Vagina (tissue), 2 donors: ENCODE data around the gene CALML3. TPM values are rescaled to one million over a fixed set of nuclear protein-coding genes. Genes with fewer than 3 reads are reported as not detected.

Experiments
- DNase-seq, 2 donors: peaks; one replicate each; pipeline ENCODE4 v3.0.0-alpha.2; 2017; ENCODE audit errors: extremely low spot score in 2 of 2
- H3K27ac ChIP-seq: fragments of 200-600 bp; sonication (generic); one replicate; pipeline ENCODE4 v1.5.1; 2019
- H3K27me3 ChIP-seq: fragments of 200-600 bp; sonication (generic); one replicate; pipeline ENCODE4 v1.5.1; 2019
- H3K36me3 ChIP-seq, 2 donors: fragments of 200-600 bp; sonication (generic); one replicate each; pipeline ENCODE4 v1.5.1; 2017 to 2019
- H3K4me1 ChIP-seq: fragments of 200-600 bp; sonication (generic); one replicate; pipeline ENCODE4 v1.5.1; 2019
- H3K4me3 ChIP-seq, 2 donors: fragments of 200-600 bp; sonication (generic); 1 replicate in 1 of 2; 2 replicates in 1 of 2; pipeline ENCODE4 v1.5.1; 2016 to 2019
- H3K9me3 ChIP-seq: fragments of 200-600 bp; sonication (generic); one replicate; pipeline ENCODE4 v1.5.1; 2019
- POLR2A ChIP-seq, 2 donors: fragments of 450-650 bp; IDR thresholded peaks; one replicate each; pipeline ENCODE4 v1.6.1; 2017; ENCODE audit warnings: antibody characterized with exemption in 2 of 2, mild to moderate bottlenecking in 2 of 2, moderate library complexity in 2 of 2
- POLR2AphosphoS5 ChIP-seq, 2 donors: sonication (generic); formaldehyde crosslinking; IDR thresholded peaks; one replicate each; pipeline ENCODE4 v1.9.0; 2017; ENCODE audit warnings: antibody characterized with exemption in 2 of 2, mild to moderate bottlenecking in 2 of 2, low read depth in 1 of 2; ENCODE audit not compliant: insufficient read depth in 1 of 2
- intact Hi-C: fragments of 100-400 bp; cut with DNase I; formaldehyde crosslinking; loops from one replicate; pipeline ENCODE4 v1.15.1; 2023
- total RNA-seq: library from RNA; depleted of rRNA; stranded (reverse); fragments of >200 nt; gene quantifications from one replicate; pipeline ENCODE4 v1.2.3, GENCODE V29; 2016
- TF ChIP-seq, protein P1 (sequence below), 3 experiments: fragments of 450-650 bp in 2 of 3; fragments of 200-600 bp in 1 of 3; sonication (generic) in 1 of 3; IDR thresholded peaks; one replicate each; pipeline ENCODE4 v1.5.1; 2017 to 2019; ENCODE audit warnings: antibody characterized with exemption in 3 of 3, mild to moderate bottlenecking in 2 of 3, moderate library complexity in 2 of 3

CALML3 gene
- total RNA-seq, 1 donor from 2014 or later = 50.6 TPM

DNA sequence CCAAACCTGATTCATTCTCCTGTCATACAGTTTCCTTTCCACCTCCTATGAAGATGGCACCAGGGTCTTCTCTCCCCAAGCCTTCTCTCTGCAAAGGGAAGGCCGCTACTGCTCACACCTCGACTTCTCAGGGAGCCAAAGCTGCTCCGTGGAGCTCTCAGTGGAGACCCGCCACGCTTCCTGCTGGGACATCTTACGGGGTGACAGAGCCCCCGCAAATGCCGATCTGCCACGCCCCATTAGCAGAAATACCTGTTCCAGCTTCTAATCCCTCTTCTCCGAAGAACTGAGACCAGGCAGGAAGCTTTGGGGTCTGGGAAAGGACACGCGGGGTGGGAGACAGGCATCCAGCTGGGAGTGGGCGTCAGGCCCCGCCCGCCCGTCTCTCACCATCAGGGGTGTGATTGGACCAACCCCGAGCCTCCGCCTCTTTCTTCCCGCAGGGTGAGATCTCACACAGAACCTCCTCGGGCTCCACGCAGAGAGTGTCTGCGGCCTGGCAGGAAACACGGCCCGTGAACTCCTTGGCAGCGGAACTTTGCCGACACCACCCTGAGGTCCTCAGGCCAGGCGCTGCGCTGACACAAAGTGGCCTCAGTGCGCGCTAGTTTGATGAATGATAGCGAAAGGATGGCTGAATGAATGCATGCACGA, 13.4 kb upstream of the CALML3 start:
- intact Hi-C loops = no loop called here
- TF ChIP-seq POLR2AphosphoS5 (IDR thresholded peaks at IDR 0.05; ENCODE audit: insufficient read depth in 1 of 2, low read depth in 1 of 2) (no peak), POLR2A (IDR thresholded peaks at IDR 0.05) (no peak)
- TF ChIP-seq, protein P1, sequence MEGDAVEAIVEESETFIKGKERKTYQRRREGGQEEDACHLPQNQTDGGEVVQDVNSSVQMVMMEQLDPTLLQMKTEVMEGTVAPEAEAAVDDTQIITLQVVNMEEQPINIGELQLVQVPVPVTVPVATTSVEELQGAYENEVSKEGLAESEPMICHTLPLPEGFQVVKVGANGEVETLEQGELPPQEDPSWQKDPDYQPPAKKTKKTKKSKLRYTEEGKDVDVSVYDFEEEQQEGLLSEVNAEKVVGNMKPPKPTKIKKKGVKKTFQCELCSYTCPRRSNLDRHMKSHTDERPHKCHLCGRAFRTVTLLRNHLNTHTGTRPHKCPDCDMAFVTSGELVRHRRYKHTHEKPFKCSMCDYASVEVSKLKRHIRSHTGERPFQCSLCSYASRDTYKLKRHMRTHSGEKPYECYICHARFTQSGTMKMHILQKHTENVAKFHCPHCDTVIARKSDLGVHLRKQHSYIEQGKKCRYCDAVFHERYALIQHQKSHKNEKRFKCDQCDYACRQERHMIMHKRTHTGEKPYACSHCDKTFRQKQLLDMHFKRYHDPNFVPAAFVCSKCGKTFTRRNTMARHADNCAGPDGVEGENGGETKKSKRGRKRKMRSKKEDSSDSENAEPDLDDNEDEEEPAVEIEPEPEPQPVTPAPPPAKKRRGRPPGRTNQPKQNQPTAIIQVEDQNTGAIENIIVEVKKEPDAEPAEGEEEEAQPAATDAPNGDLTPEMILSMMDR (IDR thresholded peaks at IDR 0.05) = no peak
- Histone ChIP-seq H3K27me3 (no peaks in the 10 kb centered on the region), H3K4me1 (peaks cover 8% of the 10 kb centered on the region), H3K4me3 (no peak overlapping the region), H3K36me3 (no peaks in the 10 kb centered on the region), H3K9me3 (no peaks in the 10 kb centered on the region), H3K27ac (no peak overlapping the region)
- DNase-seq = no peak

DNA sequence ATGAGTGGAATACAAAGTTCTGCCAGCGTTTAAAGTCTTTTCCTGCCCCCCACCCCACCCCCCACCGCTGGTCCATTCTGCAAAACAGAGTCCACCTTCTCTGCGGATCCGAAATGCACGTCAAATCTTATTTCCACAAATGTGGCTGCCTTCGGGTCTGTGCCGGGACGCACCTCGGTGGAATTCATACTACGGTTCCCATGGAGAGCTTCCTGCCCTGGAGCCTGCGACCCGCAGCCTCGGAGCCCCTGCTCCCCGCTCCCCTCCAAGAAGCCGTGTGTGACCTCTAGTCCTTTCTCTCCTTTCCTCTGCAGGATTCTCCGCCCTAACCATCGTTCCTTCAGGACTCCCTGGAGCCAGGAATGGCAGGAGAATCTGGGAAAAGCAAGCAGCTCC, 12.9 kb upstream of the CALML3 start:
- no peaks in the 10 kb centered on the region for H3K27me3 ChIP-seq
- H3K36me3 ChIP-seq = no peaks in the 10 kb centered on the region
- TF ChIP-seq POLR2A (IDR thresholded peaks at IDR 0.05) = no peak
- TF ChIP-seq, protein P1 (IDR thresholded peaks at IDR 0.05) = no peak
- no peak for TF ChIP-seq POLR2AphosphoS5 (IDR thresholded peaks at IDR 0.05; ENCODE audit: insufficient read depth in 1 of 2, low read depth in 1 of 2)
- no peak overlapping the region for H3K4me3 ChIP-seq
- no peak overlapping the region for H3K27ac ChIP-seq
- H3K9me3 ChIP-seq = no peaks in the 10 kb centered on the region
- intact Hi-C loops = no loop called here
- no peak for DNase-seq
- peaks cover 8% of the 10 kb centered on the region for H3K4me1 ChIP-seq

DNA sequence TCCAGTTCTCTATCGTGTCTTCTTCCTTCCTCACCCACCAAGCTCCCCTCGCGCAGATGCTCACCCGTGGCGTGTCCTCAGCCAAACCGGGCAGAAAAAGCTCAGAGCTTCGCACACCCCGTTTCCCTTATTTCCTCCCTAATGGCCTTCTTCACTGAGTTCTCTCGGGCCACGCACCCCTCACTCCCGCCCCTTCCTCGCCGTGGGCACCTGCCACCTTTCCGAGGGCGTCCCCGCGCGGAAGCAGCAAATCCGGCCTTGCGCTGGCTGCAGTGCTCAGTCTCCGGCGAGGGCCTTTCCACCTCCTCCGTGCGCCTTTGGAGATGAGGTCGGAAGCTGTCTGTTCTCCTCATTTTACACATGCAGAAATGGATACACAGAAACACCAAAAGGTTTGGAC, 12.4 kb upstream of the CALML3 start:
- Histone ChIP-seq H3K4me3 (no peak overlapping the region), H3K4me1 (peaks cover 6% of the 10 kb centered on the region), H3K27ac (no peak overlapping the region), H3K36me3 (no peaks in the 10 kb centered on the region), H3K27me3 (no peaks in the 10 kb centered on the region), H3K9me3 (no peaks in the 10 kb centered on the region)
- DNase-seq = no peak
- TF ChIP-seq POLR2AphosphoS5 (IDR thresholded peaks at IDR 0.05; ENCODE audit: insufficient read depth in 1 of 2, low read depth in 1 of 2) (no peak), POLR2A (IDR thresholded peaks at IDR 0.05) (no peak)
- TF ChIP-seq, protein P1 (IDR thresholded peaks at IDR 0.05) = no peak
- intact Hi-C loops = no loop called here

DNA sequence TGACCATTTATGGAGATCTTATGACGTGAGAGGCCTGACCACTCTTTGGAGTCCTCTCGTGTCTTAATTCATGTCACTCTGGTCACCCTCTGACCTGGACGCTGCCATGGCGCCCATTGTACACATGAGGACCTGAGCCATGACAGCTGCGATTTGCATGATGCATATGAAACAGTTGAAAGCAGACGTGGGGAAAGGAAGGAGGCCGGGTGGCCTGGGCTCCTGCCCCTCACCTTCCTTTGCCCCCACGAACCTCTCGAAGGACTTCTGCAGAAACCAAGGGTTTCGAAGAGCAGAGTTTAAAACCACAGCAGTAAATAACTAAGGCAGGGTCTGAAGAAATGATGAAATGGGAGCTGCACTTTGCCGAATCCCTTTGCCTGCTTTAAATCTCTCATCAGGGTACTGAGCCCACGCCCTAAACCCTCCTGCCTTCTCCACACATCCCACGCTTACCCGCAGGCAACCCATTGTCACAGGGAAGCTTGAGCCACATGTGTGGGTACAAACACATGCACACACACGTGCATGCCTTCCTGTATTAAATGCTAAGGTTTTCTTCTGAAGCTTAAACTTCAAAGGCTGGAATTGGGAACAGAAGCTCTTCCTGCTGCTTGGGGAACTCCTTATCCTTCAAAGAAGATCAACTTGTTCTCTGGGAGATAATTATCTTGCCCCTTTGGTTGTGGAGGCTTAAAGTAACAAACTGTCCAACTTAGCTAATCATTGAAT, 11.7 kb upstream of the CALML3 start:
- no peak for DNase-seq

More for the DNA sequence above, 11.7 kb upstream of the CALML3 start:
- H3K4me3 ChIP-seq = no peak overlapping the region
- H3K4me1 ChIP-seq = no peaks in the 10 kb centered on the region
- TF ChIP-seq POLR2A (IDR thresholded peaks at IDR 0.05) = no peak
- no peak for TF ChIP-seq POLR2AphosphoS5 (IDR thresholded peaks at IDR 0.05; ENCODE audit: insufficient read depth in 1 of 2, low read depth in 1 of 2)
- TF ChIP-seq, protein P1 (IDR thresholded peaks at IDR 0.05) = no peak
- H3K9me3 ChIP-seq = no peaks in the 10 kb centered on the region
- no peaks in the 10 kb centered on the region for H3K36me3 ChIP-seq
- no peak overlapping the region for H3K27ac ChIP-seq
- H3K27me3 ChIP-seq = no peaks in the 10 kb centered on the region
- intact Hi-C loops = no loop called here
